Measurements from ENCODE around the gene SYNE1.
"Not testable (repeated sequence)": the region's sequence is repeated elsewhere in the genome, so short reads cannot be mapped to it uniquely, and the experiment has no call there.

SYNE1 gene

GRCh38 chr6:152614776-152615175, 22.4 kb downstream of the SYNE1 start:
- not testable (repeated sequence) for DNase-seq (ENCODE audit: low read depth in 2 of 2)

DNA sequence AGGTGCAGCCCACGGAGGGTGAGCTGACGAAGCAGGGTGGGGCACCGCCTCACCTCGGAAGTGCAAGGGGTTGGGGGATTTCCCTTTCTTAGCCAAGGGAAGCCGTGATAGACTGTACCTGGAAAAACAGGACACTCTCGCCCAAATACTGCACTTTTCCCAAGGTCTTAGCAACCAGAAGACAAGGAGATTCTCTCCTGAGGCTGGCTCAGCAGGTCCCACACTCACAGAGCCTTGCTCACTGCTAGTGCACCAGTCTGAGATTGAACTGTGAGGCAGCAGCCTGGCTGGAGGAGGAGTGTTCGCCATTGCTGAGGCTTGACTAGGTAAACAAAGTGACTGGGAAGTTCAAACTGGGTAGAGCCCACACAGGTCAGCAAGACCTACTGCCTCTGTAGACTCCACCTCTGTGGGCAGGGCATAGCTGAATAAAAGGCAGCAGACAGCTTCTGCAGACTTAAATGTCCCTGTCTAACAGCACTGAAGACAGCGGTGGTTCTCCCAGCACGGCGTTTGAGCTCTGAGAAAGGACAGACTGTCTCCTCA, 28.0 kb downstream of the SYNE1 start:
- no peak for DNase-seq (ENCODE audit: low read depth in 2 of 2)

GRCh38 chr6:152605941-152606340, 31.2 kb downstream of the SYNE1 start:
- DNase-seq (ENCODE audit: low read depth in 2 of 2): no peak

DNA sequence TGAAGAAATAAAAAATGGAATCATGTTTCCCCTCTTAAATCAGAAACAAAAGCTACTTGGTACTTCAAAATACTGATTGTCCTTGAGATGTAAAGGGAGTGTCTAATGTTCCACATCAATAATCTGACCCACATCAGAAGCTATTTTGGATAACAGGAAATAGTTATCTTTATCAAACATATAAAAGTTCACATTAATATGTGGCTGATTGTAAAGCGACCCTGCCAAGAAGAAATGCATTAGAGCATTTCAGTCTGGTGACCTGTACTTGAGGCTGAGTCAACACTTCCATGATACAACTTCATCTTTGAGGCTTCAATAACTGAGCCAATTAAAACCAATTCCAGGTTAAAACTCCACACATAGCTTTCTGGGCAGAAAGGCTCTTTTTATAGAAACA, 31.8 kb downstream of the SYNE1 start:
- DNase-seq (ENCODE audit: low read depth in 2 of 2): no peak

- no peak for DNase-seq (ENCODE audit: low read depth in 2 of 2)
These were observed 33.3 kb downstream of the SYNE1 start for GRCh38 chr6:152603911-152604310.

GRCh38 chr6:152600022-152600421, 37.1 kb downstream of the SYNE1 start:
- DNase-seq (ENCODE audit: low read depth in 2 of 2): no peak

DNA sequence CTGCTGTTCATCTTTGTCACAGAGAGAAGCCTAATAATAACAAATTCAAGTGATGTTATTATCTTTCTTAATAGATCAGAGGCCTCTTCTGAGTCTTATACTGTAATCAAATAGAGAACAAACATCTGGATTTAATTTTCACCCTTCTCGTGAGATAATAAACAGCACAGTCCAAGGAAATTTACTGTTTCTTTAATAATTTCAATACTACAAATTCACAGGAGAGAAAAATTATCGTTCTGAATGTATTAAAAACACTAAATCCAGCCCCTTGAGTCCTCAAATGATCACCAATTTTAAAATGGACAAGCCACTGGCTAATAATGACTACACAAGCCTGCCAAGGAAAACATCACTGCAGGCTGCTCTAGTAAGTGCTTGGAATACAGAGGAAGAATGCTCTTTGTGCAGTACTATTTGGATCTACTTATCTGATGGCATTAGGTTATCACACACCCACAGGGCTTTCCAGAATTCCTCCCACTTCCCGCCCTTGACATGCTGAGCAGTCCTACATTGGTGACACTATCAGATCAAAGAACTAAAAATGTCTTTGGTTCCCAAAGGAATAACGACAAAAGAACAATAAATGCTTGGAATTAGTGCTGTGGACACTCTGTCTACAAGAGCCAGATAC, 38.1 kb downstream of the SYNE1 start:
- no peak for DNase-seq (ENCODE audit: low read depth in 2 of 2)

DNA sequence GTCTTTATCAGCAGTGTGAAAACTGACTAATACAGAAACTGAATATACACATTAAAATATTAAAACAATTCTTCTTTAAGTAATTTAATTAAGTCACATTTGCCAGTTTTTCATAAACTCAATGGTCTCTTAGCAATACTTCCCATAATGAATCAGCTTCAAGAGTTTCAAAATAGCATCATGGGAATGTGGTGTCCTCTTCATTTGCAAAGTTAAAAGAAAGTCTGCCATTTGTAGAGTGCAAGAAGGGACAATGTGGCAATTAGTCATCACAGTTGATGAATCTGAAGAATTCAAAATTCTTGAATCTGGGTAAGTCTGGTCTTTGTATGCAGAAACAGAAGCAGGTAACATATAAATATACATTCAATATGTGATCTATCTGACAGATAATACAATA, 38.7 kb downstream of the SYNE1 start:
- no peak for DNase-seq (ENCODE audit: low read depth in 2 of 2)

DNA sequence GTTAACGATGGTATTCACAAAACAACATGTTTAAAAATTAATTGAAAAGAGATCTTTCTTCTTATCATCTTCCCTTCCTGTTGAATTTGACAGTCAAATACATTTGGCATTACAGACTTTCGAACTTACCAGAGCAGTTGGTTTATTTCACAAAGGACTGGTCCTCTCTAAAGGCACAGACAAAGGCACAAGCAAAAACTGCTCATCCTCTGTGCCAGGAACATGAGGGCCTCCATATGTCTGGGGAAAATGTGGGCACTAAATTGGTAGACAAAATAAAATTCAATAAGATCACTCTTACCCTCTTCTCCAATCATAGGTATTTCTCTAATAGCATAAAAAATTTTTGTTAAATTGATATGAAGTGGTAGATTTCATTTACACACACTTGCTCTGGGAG, 40.4 kb downstream of the SYNE1 start:
- DNase-seq (ENCODE audit: low read depth in 2 of 2): no peak

GRCh38 chr6:152595499-152595898, 41.7 kb downstream of the SYNE1 start:
- no peak for DNase-seq (ENCODE audit: low read depth in 2 of 2)

DNA sequence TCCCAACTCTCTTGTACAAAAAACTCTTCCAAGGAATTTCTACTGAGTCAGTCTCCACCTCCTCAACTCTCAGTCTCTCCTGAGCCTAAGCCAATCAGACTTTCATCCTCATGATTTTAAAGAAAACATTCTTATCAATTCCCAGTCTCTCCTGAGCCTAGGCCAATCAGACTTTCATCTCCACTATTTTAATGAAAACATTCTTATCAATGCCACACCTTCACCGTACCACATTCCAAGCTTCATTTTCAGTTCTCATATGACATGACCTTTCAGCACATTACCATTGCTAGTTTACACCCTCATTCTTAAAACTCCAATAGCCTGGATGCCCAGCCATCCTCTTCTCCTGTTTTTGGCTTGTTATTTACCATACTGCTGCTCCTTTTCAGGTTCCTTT, 42.5 kb downstream of the SYNE1 start:
- DNase-seq (ENCODE audit: low read depth in 2 of 2): no peak

GRCh38 chr6:152588456-152588855, 48.7 kb downstream of the SYNE1 start:
- DNase-seq (ENCODE audit: low read depth in 2 of 2): no peak

DNA sequence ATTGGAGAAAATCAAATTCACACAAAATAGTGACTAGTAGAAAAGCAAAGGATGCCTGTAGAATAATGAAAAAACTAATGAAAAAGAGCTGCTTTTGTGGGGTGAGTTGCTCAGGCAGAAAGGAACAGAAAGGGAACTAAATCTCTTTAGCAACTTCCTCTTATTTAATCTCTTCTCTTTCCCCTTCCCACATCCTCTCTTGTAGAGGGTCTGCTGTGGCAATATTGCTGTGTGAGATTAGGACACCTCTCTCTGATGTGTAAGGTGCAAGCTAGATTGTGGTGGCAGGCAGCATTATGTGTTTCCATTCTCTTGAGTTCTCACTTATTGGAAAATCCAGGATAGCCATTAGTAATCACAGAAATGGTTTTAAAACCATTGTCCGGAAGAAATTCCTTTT, 49.7 kb downstream of the SYNE1 start:
- no peak for DNase-seq (ENCODE audit: low read depth in 2 of 2)

GRCh38 chr6:152585236-152585635, 51.9 kb downstream of the SYNE1 start:
- no peak for DNase-seq (ENCODE audit: low read depth in 2 of 2)

DNA sequence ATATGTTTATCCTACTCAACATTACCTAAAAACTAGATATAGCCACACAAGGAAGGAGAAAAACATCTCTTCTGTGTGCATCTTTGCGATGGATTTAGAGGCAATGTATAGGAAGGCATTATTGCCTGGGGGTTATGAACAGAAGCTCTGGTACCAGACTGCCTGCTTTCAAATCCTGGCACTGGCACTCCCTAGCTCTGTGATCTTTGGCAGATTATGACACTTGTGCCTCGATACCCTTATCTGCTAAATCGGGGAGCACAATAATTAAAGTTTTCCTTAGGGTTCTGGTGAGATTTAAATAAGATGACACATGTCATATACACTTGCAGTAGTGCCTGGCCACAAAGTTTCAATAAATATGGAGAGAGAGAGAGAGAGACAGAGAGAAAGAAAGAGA, 53.3 kb downstream of the SYNE1 start:
- no peak for DNase-seq (ENCODE audit: low read depth in 2 of 2)

GRCh38 chr6:152576525-152576924, 60.6 kb downstream of the SYNE1 start:
- DNase-seq (ENCODE audit: low read depth in 2 of 2): no peak

DNA sequence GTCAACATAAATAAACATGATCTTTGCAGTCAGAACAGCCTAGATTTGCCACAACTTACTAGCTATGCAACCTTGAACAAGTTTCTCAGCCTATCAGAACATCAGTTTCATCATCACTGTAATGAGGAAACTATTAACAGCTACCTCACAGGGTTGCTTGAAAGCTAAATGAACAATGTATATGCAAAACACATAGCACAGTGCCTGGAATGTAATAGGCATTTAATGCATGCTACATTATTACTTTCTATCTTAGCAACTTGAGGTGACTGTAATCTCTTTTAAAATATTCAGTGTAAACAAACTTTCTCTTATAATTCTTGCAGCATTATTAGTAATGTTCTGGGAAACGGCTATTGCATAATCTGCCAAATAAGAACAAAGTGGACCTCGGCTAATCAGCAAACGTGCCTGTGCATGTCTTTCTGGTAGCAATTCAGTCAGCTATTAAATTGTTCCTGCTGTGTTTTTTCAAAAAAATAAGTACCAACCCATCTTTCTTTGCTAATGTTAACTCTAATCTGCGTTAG, 61.5 kb downstream of the SYNE1 start:
- no peak for DNase-seq (ENCODE audit: low read depth in 2 of 2)

GRCh38 chr6:152575161-152575560, 62.0 kb downstream of the SYNE1 start:
- DNase-seq (ENCODE audit: low read depth in 2 of 2): no peak

- DNase-seq (ENCODE audit: low read depth in 2 of 2): no peak
These were observed 63.4 kb downstream of the SYNE1 start for GRCh38 chr6:152573762-152574161.

DNA sequence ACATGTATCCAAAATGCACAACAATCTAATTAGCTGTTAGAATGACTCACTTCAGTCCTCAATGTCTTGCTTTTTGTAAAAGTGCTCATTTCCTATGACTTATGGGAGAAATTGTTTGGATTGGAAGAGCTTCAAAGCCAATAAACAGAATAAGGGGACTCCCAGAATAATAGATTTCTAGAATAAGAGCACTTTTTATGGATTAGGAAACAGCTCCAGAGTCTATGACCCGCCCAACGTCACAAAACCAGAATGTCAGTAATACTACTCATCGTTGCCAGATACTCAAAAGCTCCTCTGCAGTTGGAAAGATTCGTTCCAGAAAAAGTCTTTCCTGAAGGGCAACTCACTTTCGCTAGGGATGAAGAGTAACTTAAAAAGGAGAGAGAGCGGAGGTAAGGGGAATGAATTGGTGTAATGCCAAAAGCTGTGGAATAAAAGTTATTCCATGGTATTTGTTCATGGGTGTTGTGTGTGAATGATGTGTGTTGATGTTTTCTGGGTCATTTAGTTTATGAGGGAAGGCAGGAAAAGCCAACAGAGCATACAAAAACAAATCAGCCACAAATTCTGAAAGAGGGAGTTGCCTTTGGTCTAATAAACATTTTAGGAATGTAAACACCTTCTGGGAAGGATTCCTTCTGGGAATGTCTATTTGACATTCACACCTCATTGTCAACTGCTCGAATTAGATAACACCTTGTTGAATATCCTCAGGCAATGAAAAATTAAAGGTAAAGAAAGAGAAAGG, 64.6 kb downstream of the SYNE1 start:
- no peak for DNase-seq (ENCODE audit: low read depth in 2 of 2)

DNA sequence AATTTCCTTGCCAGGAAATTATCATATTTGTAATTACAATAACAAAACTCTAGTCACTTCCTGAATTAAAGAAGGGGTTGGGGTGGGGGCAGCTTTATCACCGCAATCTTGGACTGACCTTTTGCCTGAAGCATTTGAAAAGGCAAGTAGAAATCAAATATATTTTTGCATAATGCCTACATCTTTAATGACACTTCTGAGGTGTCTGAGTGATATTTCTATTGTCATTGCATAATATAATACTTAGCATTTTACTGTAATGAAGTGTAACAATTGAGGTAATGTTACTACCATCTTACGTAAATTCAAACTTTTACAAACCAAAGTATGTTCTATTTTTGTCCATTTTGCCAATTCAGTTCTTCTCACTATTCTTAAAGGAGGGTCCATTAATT, 65.2 kb downstream of the SYNE1 start:
- no peak for DNase-seq (ENCODE audit: low read depth in 2 of 2)

DNA sequence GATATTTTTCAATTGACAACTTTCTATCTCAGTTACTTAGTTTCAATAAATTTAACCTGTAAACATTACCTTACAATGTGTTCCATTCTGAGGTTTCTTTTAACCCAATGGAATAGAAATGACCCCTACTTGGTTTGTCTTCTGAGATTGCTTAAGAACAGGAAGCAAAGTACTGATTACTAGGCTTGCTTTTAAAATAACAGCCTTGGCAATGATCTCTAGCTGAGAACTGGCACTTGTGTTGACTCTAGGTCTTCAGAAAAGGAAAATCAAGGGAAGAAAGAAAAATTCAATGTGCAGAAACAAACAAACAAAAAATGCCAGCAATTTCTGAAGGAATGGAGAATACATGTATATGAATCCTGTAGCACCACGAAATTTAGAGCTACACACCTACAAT, 66.1 kb downstream of the SYNE1 start:
- DNase-seq (ENCODE audit: low read depth in 2 of 2): no peak
